Right atrium auricular region (tissue), 2 donors: ENCODE results near the gene TUBB. TPM values are rescaled to one million over a fixed set of nuclear protein-coding genes. Genes with fewer than 3 reads are reported as not detected.

ENCODE experiments used
- DNase-seq: peaks from one replicate; pipeline ENCODE4 v3.0.0-alpha.2; 2019; ENCODE audit warnings: low spot score
- H3K27ac ChIP-seq, 2 donors: fragments of 200-600 bp; sonication (generic); 1 replicate in 1 of 2; 2 replicates in 1 of 2; pipeline ENCODE4 v1.5.1; 2016 to 2019
- H3K27me3 ChIP-seq, 2 donors: fragments of 200-600 bp; sonication (generic); one replicate each; pipeline versions ENCODE4 v1.5.1 to v1.6.0; 2017 to 2019
- H3K36me3 ChIP-seq: fragments of 200-600 bp; sonication (generic); one replicate; pipeline ENCODE4 v1.5.1; 2016
- H3K4me1 ChIP-seq, 2 donors: fragments of 200-600 bp; sonication (generic); one replicate each; pipeline versions ENCODE4 v1.5.1 to v1.6.0; 2017 to 2019
- H3K4me3 ChIP-seq, 2 donors: fragments of 200-600 bp; sonication (generic); 1 replicate in 1 of 2; 2 replicates in 1 of 2; pipeline ENCODE4 v1.5.1; 2017 to 2019; ENCODE audit warnings: mild to moderate bottlenecking in 1 of 2, moderate library complexity in 1 of 2
- H3K9me3 ChIP-seq, 2 donors: fragments of 200-600 bp; sonication (generic); one replicate each; pipeline ENCODE4 v1.5.1; 2019
- total RNA-seq, 2 donors: library from RNA; depleted of rRNA; stranded (reverse); fragments of >200 nt; gene quantifications; one replicate each; pipeline ENCODE4 v1.1.0, GENCODE V29; 2016
- TF ChIP-seq, protein P1 (sequence below), 2 donors: fragments of 200-600 bp; sonication (generic); IDR thresholded peaks; one replicate each; pipeline ENCODE4 v1.5.1; 2019; ENCODE audit warnings: antibody characterized with exemption in 2 of 2

Gene TUBB
- total RNA-seq, 2 donors from 2014 or later, result 121 to 236 TPM

DNA sequence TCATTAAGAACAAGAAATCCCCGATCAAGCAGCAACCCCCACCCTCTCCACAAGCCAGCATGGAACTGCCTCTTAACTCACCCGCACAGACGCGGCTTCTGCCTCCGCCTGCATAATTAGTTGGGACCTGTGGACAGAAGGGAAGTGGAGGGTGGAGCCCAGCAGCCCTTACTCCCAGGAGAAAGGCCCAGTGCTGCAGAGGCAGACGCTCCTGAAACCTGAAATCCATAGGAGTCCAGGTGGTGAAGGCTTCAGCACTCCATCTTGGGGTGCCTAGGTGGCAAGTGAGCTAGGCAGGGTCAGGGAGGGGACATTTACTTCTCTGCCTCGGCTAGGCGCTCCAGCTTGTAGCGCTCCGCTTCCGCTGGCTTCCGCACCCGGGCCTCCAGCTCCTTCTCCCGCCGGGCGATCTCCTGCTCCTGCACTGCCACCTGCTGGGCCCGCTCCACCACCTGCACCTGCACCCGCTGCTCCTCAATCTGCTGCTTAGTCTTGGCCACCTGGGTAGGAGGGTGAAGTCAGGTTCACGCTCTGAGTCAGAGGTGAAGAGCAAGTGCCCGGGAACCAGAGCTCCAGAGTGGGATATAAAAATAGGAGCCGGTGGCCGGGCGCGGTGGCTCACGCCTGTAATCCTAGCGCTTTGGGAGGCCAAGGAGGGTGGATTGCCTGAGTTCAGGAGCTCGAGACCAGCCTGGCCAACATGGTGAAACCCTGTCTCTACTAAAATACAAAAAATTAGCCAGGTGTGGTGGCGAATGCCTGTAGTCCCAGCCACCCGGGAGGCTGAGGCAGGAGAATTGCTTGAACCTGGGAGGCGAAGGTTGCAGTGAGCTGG, 10.7 kb downstream of the TUBB start:
- Histone ChIP-seq H3K27me3 (no peaks in the 10 kb centered on the region), H3K36me3 (peaks cover 94% of the 10 kb centered on the region), H3K4me3 (no peak overlapping the region), H3K9me3 (no peaks in the 10 kb centered on the region), H3K27ac (peak overlapping the region in 1 of 2 donors; percentile 18), H3K4me1 (peaks cover 0 to 13% of the 10 kb centered on the region in 2 donors)
- DNase-seq, result no peak
- TF ChIP-seq, protein P1, sequence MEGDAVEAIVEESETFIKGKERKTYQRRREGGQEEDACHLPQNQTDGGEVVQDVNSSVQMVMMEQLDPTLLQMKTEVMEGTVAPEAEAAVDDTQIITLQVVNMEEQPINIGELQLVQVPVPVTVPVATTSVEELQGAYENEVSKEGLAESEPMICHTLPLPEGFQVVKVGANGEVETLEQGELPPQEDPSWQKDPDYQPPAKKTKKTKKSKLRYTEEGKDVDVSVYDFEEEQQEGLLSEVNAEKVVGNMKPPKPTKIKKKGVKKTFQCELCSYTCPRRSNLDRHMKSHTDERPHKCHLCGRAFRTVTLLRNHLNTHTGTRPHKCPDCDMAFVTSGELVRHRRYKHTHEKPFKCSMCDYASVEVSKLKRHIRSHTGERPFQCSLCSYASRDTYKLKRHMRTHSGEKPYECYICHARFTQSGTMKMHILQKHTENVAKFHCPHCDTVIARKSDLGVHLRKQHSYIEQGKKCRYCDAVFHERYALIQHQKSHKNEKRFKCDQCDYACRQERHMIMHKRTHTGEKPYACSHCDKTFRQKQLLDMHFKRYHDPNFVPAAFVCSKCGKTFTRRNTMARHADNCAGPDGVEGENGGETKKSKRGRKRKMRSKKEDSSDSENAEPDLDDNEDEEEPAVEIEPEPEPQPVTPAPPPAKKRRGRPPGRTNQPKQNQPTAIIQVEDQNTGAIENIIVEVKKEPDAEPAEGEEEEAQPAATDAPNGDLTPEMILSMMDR (IDR thresholded peaks at IDR 0.05), result peak; percentile 63 to 73

- Histone ChIP-seq H3K27ac (no peak overlapping the region), H3K36me3 (peaks cover 94% of the 10 kb centered on the region), H3K27me3 (no peaks in the 10 kb centered on the region), H3K4me3 (no peak overlapping the region), H3K9me3 (no peaks in the 10 kb centered on the region), H3K4me1 (peaks cover 0 to 17% of the 10 kb centered on the region in 2 donors)
- DNase-seq, result no peak
- TF ChIP-seq, protein P1 (IDR thresholded peaks at IDR 0.05), result no peak
Measured at GRCh38 chr6:30732237-30732943, 12.2 kb downstream of the TUBB start.

DNA sequence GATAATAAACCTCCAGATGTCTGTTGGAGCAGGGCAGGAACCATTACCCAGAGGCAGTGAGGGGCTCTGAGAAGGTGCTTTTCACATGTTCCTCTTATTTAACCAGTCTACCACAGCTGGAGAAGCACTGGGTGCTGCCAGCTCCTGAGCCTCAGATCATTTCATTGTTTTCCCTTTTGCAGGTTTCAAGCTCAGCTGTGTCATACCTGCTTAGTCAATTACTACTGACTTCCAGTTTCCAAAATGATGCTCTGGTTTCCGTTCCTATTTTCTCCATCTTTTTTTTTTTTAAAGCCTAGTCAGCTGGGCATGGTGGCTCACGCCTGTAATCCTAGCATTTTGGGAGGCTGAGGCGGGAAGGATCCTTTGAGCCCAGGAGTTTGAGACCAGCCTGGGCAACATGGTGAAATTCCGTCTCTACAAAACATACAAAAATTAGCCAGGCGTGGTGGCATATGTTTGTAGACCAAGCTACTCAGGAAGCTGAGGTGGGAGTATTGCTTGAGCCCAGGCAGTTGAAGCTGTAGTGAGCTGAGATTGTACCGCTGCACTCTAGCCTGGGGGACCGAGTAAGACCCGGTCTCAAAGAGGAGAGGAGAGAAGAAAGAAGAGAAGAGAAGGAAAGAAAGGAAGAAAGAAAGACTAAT, 15.6 kb downstream of the TUBB start:
- Histone ChIP-seq H3K27me3 (no peaks in the 10 kb centered on the region), H3K27ac (no peak overlapping the region), H3K36me3 (peaks cover 95% of the 10 kb centered on the region), H3K4me1 (peaks cover 0 to 39% of the 10 kb centered on the region in 2 donors), H3K9me3 (no peaks in the 10 kb centered on the region), H3K4me3 (no peak overlapping the region)
- TF ChIP-seq, protein P1 (IDR thresholded peaks at IDR 0.05), result no peak
- no peak for DNase-seq

GRCh38 chr6:30738532-30738931, 18.4 kb downstream of the TUBB start:
- Histone ChIP-seq H3K27me3 (no peaks in the 10 kb centered on the region), H3K4me1 (peaks cover 0 to 47% of the 10 kb centered on the region in 2 donors), H3K4me3 (no peak overlapping the region), H3K36me3 (peaks cover 76% of the 10 kb centered on the region), H3K9me3 (no peaks in the 10 kb centered on the region), H3K27ac (no peak overlapping the region)
- DNase-seq, result no peak
- TF ChIP-seq, protein P1 (IDR thresholded peaks at IDR 0.05), result no peak

- DNase-seq, result no peak
- Histone ChIP-seq H3K27ac (peak overlapping the region; percentile 15 to 94), H3K4me3 (no peak overlapping the region), H3K9me3 (no peaks in the 10 kb centered on the region), H3K27me3 (no peaks in the 10 kb centered on the region), H3K36me3 (peaks cover 58% of the 10 kb centered on the region), H3K4me1 (peaks cover 0 to 56% of the 10 kb centered on the region in 2 donors)
- TF ChIP-seq, protein P1 (IDR thresholded peaks at IDR 0.05), result no peak
Measured at GRCh38 chr6:30740540-30740870, 20.4 kb downstream of the TUBB start.
